HCT116 (cell line): ENCODE results near the gene CHKA.

ENCODE experiments used
- EZH2 ChIP-seq: fragments of 200-600 bp; sonication (generic); IDR thresholded peaks from 2 replicates; pipeline ENCODE4 v1.6.1; 2017; ENCODE audit warnings: antibody characterized with exemption, mixed run types
- POLR2A ChIP-seq: IDR thresholded peaks from 2 replicates; pipeline ENCODE4 v1.7.0; 2011; ENCODE audit warnings: borderline replicate concordance; ENCODE audit not compliant: insufficient read depth, insufficient read length; ENCODE audit errors: extremely low read depth
- POLR2AphosphoS5 ChIP-seq: IDR thresholded peaks from 2 replicates; pipeline ENCODE4 v1.6.1; 2011; ENCODE audit warnings: mild to moderate bottlenecking, low read depth, low read length, moderate library complexity

GRCh38 chr11:68053981-68054812 lies 67.0 kb downstream of the CHKA start:
- TF ChIP-seq EZH2 (no peak), POLR2AphosphoS5 (0 out of 2 replicates have a peak, but pooled peaks have one; percentile 8), POLR2A (no peak)
